Stimulated activated CD4-positive, alpha-beta T cell treated with anti-CD3 and anti-CD28 coated beads, Interleukin-2, amount 100 ng/mL, for 24 hours (primary cell): ENCODE results near the gene GRID2IP.

ENCODE experiments used
- DNase-seq, 2 donors: peaks; one replicate each; pipeline ENCODE4 v3.0.0-alpha.2; 2020

The GRID2IP gene

DNA sequence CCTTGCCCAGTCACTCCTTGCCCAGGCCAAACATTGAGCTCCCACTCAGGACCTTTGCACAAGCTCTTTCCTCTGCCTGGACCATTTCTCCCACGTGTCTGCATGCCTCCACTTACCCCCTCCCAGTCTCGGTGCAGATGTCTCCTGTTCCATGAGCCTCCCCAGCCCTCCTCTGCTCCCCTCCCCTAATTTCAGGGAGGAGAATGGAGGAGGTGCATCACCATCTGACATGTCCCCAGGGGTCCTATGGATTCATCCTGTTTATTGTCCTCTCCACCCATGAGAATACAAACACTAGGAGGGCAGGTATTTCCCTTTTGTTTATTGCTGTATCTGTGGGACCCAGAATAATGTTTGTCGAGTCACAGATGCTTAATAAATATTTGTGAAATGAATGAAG, 8.6 kb upstream of the GRID2IP start:
- DNase-seq = no peak

DNA sequence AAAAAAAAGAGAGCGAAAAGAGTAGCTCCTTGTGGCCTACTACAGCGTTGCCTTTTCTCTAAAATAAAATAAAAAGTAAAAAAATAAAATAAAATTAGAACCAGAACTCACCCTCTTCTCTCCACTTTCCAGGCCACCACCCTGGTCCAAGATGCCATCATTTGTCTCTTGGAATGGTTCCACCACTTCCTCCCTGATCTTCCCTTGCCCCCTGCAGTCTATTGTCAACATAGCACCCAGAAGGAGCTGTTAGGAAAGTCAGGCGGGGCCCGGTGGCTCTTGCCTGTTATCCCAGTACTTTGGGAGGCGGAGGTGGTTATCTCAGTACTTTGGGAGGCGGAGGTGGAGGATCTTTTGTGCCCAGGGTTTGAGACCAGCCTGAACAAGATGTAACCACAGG, 7.6 kb upstream of the GRID2IP start:
- peak in 1 of 2 donors; percentile 22 for DNase-seq

DNA sequence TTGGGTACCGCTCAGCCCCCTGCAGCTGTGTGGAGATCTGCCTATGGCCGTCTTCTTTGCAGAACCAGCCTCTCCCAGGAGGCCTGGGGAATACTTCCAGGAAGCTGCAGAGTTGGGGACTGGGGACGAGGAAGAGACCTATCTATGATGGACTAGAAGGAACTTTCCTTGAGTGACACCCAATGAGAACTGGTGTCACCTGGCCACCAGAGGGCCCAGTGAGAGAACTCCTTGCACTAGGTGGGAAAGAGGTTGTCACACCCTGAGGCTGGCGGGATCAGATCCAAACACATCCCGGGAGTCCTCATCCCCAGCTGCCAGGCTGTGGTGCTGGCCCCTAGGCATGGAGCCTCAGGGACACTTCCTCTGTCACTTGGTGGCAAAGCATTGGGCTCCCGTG, 4.9 kb upstream of the GRID2IP start:
- no peak for DNase-seq

DNA sequence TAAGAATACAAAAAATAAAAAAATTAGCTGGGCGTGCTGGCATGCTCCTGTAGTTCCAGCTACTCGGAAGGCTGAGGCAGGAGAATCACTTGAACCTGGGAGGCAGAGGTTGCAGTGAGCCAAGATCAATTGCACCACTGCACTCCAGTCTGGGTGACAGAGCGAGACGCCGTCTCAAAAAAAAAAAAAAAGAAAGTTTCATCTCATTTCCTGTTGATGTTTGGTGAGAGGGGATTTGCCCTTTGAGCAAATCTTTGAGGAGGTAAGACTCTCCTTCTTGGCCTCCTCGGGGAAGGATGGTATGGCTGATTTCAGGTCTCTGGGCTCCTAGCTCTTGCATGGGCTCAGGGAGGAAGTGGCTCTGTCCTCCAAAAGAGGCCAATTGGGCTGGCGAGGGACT, 3.6 kb upstream of the GRID2IP start:
- no peak for DNase-seq

DNA sequence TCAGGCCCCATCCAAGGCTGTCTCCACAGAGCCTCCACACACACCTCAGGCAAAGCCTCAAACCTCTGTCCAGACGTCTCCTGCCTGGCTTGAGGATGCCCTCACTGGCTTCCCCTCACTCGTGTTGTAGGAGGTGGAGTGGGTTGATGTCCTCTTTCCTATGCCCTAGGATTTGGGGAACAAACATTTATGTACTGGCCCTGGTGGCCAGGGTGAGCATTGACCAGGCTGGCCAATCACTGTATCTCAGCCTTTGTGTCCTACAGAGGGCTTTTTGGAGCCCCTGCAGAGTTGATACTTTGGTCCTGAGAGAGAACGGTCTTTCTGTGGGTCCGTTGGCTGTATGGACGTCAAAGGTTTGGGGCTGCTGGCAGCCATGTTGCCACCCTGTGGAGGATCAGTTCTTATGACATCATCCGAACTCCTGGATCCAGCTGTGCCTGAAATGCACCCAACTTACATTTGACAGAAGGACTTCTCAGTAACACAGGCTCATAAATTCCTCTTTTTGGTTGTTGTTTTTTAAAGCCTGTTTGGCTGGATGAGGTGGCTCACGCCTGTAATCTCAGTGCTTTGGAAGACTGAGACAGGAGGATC, 2.3 kb upstream of the GRID2IP start:
- DNase-seq = no peak

DNA sequence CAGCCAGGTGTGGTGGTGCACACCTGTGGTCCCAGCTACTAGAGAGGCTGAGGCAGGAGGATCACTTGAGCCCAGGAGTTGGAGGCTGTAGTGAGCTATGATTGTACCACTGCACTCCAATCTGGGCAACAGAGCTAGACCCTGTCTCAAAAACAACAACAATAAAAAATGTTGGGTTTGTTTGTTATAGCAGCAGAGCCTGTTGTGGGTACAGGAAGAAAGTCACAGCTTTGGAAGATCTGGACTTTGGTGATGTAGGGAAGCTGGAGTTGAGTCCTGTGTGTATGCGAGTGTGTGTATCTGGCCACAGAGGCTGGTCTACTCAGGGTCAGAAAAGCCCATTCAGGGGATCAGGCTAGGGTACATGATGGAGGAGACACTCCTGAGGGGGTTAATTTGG, 3.9 kb downstream of the GRID2IP start:
- DNase-seq = no peak

DNA sequence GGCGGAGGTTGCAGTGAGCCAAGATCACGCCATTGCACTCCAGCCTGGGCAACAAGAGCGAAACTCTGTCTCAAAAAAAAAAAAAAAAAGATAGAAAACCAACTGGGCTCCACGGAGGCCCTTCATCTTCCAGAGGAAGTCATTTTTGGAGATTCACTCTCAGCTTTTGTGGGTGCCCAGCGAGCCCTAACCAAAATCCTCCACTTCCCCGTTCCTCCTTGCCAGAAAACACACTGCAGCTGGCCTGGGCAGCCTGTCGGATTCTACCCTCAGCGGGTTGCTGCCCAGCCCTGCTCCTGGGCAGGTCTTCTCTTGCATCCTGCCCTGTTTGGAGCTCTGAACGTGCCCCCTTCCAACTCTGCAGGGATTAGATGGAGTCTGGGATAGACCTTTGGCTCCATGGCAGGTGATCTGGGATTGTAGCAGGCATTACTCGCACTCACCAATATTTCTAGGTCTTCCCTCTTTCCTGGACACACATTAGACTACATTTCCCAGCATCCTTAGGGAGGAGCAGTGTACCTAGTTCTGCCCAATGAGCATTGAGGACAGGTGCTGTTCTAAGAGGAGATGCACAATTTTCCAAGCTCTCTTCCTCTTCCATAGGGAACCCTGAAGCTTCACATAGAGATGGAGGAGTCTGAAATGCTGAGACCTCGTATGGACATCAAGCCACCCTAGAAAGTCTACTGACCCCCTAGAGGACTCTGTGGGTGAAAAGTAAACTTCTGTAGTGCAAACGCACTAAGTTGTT, 4.6 kb downstream of the GRID2IP start:
- DNase-seq = no peak

GRCh38 chr7:6545398-6546126, 5.7 kb downstream of the GRID2IP start:
- no peak for DNase-seq

- DNase-seq = no peak
Measured at GRCh38 chr7:6542368-6542767, 8.9 kb downstream of the GRID2IP start.

- no peak for DNase-seq
Measured at GRCh38 chr7:6536262-6537260, 14.7 kb downstream of the GRID2IP start.

GRCh38 chr7:6533893-6534495, 17.3 kb downstream of the GRID2IP start:
- peak; percentile 31 to 57 for DNase-seq

- no peak for DNase-seq
Measured at GRCh38 chr7:6532516-6532915, 18.7 kb downstream of the GRID2IP start.

- DNase-seq = no peak
Measured at GRCh38 chr7:6531492-6532279, 19.6 kb downstream of the GRID2IP start.

GRCh38 chr7:6530626-6531491, 20.4 kb downstream of the GRID2IP start:
- peak; percentile 51 to 71 for DNase-seq

DNA sequence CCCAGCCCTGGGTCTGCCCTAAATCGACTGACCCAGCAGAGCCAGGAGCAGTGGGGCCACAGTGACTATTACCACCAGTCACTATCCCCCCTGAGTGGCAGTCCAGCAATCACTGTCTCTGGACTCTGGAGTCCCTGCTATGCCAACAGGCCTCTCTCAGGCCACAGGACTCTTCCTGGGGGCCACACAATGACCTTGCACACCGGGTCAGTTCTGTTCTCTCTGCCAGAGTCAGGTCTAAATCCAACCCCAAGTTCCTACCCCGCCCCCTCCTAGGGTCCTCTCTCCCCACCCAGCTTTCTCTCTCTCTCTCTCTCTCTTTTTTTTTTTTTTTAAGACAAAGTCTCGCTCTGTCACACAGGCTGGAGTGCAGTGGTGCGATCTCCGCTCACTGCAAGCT, 21.6 kb downstream of the GRID2IP start:
- no peak for DNase-seq

DNA sequence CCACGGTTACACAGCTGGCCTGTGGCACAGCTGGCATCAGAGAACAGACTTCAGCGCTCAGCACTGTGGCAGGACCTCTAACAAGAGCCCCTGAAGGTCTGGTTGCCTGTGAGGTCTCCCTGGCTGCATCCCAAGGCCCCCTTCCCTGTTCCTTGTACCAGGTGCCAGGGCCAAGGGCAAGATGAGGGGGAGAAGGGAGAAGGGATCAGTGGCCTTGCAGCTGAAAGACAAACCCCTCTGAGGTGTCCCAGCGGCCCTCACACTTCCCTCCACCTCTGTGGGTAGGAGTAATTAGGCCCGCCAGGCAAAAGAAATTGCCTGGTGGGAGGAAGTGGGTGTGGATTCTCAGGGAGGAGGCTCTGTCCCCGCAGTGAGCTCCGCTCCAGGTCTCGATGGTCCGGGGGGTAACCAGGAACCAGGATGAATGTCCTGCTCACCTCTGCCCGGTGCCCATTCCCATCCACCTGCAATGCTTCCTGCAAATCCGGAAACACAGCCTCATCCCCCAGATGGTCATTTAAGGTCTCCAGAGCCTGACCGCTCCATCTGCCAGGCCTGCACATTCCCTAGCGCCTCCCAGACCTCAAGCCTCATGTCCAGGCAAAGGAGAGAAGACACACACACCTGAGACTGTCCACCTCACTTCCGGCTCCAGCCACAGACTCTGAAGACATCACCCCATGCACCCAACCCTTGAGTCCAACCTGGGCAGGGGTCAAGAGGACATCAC, 22.7 kb downstream of the GRID2IP start:
- no peak for DNase-seq

- no peak for DNase-seq
Measured at GRCh38 chr7:6526997-6527378, 24.3 kb downstream of the GRID2IP start.

GRCh38 chr7:6520163-6520981, 30.9 kb downstream of the GRID2IP start:
- DNase-seq = no peak
